CD4-positive, CD25-positive, alpha-beta regulatory T cell (primary cell): ENCODE data around the gene ZNF844. TPM values are rescaled to one million over a fixed set of nuclear protein-coding genes. Genes with fewer than 3 reads are reported as not detected.
"Not testable (repeated sequence)": the region's sequence is repeated elsewhere in the genome, so short reads cannot be mapped to it uniquely, and the experiment has no call there.

Experiments
- ATAC-seq, 2 donors: fragments of 150-1000 bp; cut with Tn5 transposase; one replicate each; pipeline ENCODE4 v1.10.0; 2021; ENCODE audit warnings: low read depth in 2 of 2, moderate number of reproducible peaks in 2 of 2, moderate library complexity in 1 of 2
- DNase-seq, 3 donors: peaks; one replicate each; pipeline versions ENCODE4 v3.0.0 to v3.0.0-alpha.2; 2012 to 2022; ENCODE audit warnings: mixed read lengths in 1 of 3
- H3K27ac ChIP-seq: one replicate; pipeline ENCODE4 v1.7.0; 2013; ENCODE audit warnings: mild to moderate bottlenecking, low read length; ENCODE audit not compliant: insufficient read depth, poor library complexity, severe bottlenecking
- H3K27me3 ChIP-seq: one replicate; pipeline ENCODE4 v1.7.0; 2013; ENCODE audit warnings: low read length; ENCODE audit not compliant: control insufficient read depth, insufficient read depth
- H3K36me3 ChIP-seq: one replicate; pipeline ENCODE4 v1.7.0; 2013; ENCODE audit warnings: mild to moderate bottlenecking, low read length, moderate library complexity; ENCODE audit not compliant: control insufficient read depth, insufficient read depth
- H3K4me1 ChIP-seq: 2 replicates; pipeline ENCODE4 v1.7.0; 2013; ENCODE audit warnings: mild to moderate bottlenecking, low read length; ENCODE audit not compliant: insufficient read depth, control insufficient read depth, poor library complexity, severe bottlenecking
- H3K4me3 ChIP-seq: one replicate; pipeline ENCODE4 v1.7.0; 2013; ENCODE audit warnings: low read depth, mild to moderate bottlenecking, low read length, moderate library complexity
- H3K9me3 ChIP-seq, 2 experiments: 1 replicate in 1 of 2; 2 replicates in 1 of 2; pipeline ENCODE4 v1.7.0; 2013; ENCODE audit warnings: low read length in 2 of 2, mild to moderate bottlenecking in 1 of 2, moderate library complexity in 1 of 2; ENCODE audit not compliant: control insufficient read depth in 2 of 2
- H3K27ac Mint-ChIP-seq, 3 donors: one replicate each; pipeline ENCODE4 v1.8.0; 2020 to 2022; ENCODE audit warnings: mild to moderate bottlenecking in 3 of 3, mixed read lengths in 3 of 3, moderate library complexity in 2 of 3
- H3K27me3 Mint-ChIP-seq: one replicate; pipeline ENCODE4 v1.8.0; 2022; ENCODE audit warnings: mild to moderate bottlenecking, mixed read lengths
- H3K36me3 Mint-ChIP-seq: one replicate; pipeline ENCODE4 v1.8.0; 2020; ENCODE audit warnings: mixed read lengths
- H3K4me1 Mint-ChIP-seq, 4 donors: one replicate each; pipeline ENCODE4 v1.8.0; 2020 to 2022; ENCODE audit warnings: mixed read lengths in 4 of 4, mild to moderate bottlenecking in 1 of 4
- H3K4me3 Mint-ChIP-seq, 4 donors: one replicate each; pipeline ENCODE4 v1.8.0; 2020 to 2022; ENCODE audit warnings: mild to moderate bottlenecking in 4 of 4, mixed read lengths in 4 of 4, moderate library complexity in 3 of 4
- H3K9me3 Mint-ChIP-seq, 7 donors: one replicate each; pipeline ENCODE4 v1.8.0; 2020 to 2022; ENCODE audit warnings: mixed read lengths in 7 of 7, mild to moderate bottlenecking in 3 of 7, moderate library complexity in 2 of 7
- polyA plus RNA-seq, 4 donors: library from polyadenylated mRNA; unstranded; fragments of 300-500 nt; fragmentation: Illumina TruSeq; gene quantifications; one replicate each; pipeline ENCODE4 v1.2.3, GENCODE V29; 2021
- total RNA-seq: library from RNA; stranded (reverse); gene quantifications from one replicate; pipeline ENCODE4 v1.2.3, GENCODE V29; 2022

ZNF844 gene
- total and polyA plus RNA-seq, 5 donors from 2014 or later: 1.1 to 5.0 (median 2.4) TPM

DNA sequence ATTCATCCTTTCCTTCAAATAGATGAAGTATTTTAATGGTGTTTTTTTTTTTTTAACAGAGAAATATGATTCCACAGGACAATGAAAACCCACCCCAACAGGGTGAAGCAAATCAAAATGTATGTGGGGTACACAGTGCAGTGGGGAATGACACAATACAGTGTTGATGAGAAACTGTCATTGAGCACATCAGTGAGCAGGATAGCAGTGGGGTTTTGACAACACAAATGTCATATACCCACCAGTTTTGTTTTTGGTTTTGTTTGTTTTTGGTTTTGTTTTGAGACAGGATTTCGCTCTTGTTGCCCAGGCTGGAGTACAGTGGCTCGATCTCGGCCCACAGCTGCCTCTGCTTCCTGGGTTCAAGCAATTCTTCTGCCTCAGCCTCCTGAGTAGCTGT lies 29.2 kb downstream of the ZNF844 start:
- H3K4me3 ChIP-seq: no peak overlapping the region
- DNase-seq: no peak
- H3K4me1 ChIP-seq: no peaks in the 10 kb centered on the region
- Mint-ChIP-seq H3K4me3 (peak overlapping the region in 3 of 4 donors; percentile 10 to 81 (median 52)), H3K36me3 (no peaks in the 10 kb centered on the region), H3K27ac (no peak overlapping the region), H3K4me1 (peaks cover 0 to 15% (median 5%) of the 10 kb centered on the region in 4 donors), H3K27me3 (peaks cover 4% of the 10 kb centered on the region), H3K9me3 (peaks cover 0 to 14% (median 5%) of the 10 kb centered on the region in 7 donors)
- no peak overlapping the region for H3K27ac ChIP-seq
- H3K9me3 ChIP-seq: peaks cover 0 to 8% of the 10 kb centered on the region in 2 experiments
- H3K27me3 ChIP-seq: no peaks in the 10 kb centered on the region
- no peaks in the 10 kb centered on the region for H3K36me3 ChIP-seq
- no peak for ATAC-seq

DNA sequence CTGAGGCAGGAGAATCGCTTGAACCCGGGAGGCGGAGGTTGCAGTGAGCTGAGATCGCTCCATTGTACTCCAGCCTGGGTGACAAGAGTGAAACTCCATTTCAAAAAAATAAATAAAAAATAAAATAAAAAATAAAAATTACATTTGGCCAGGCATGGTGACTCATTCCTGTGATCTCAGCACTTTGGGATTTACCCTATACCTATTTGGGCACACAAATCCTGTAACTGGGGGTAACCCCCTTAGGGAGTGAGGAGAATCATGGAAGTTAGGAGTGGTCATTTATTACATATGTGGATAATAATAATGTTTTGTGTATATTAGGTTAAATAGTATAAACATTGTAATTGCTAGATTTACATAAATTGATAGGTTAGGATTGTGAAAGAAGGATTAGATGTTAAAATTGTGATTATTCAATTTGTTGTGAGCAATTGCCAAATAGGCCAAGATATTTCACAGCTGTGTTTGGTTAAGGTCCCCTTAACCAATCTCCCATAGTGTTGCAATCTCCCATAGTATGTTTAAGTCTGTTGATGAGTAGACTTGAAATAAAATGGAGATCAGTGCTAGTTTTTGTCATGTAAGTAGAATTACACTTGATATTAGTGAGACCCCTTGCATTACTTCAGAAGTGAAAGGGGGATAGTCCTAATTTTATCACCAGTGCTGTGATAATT lies 30.7 kb downstream of the ZNF844 start:
- no peak for ATAC-seq

DNA sequence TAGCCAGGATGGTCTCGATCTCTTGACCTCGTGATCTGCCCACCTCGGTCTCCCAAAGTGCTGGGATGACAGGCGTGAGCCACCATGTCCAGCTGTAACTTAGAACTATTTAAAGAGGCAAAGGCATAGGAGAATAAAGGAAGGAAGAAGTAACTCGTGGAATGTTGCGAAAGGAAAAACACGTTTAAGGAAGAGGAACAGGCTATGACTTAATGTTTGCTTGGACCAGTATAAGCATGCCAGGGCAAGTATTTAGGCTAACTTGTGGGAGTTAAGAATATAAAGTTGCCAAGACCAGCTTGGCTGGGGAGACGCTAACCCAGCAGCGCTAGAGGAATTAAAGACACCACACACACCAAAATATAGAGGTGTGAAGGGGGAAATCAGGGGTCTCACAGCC lies 33.5 kb downstream of the ZNF844 start:
- no peak for DNase-seq
- no peak for ATAC-seq
- no peak overlapping the region for H3K27ac ChIP-seq
- H3K9me3 ChIP-seq: peaks cover 0 to 8% of the 10 kb centered on the region in 2 experiments
- H3K36me3 ChIP-seq: no peaks in the 10 kb centered on the region
- peaks cover 2 to 20% (median 6%) of the 10 kb centered on the region in 7 donors for H3K9me3 Mint-ChIP-seq
- no peaks in the 10 kb centered on the region for H3K27me3 Mint-ChIP-seq
- no peak overlapping the region for H3K27ac Mint-ChIP-seq
- H3K4me1 Mint-ChIP-seq: peaks cover 0 to 2% (median under 1%) of the 10 kb centered on the region in 4 donors
- H3K4me3 ChIP-seq: no peak overlapping the region
- H3K27me3 ChIP-seq: no peaks in the 10 kb centered on the region
- H3K36me3 Mint-ChIP-seq: no peaks in the 10 kb centered on the region
- no peak overlapping the region for H3K4me3 Mint-ChIP-seq
- no peaks in the 10 kb centered on the region for H3K4me1 ChIP-seq

More for the DNA sequence above, 30.7 kb downstream of the ZNF844 start:
- Mint-ChIP-seq H3K27ac (no peak overlapping the region), H3K4me3 (no peak overlapping the region), H3K36me3 (no peaks in the 10 kb centered on the region), H3K9me3 (peaks cover 2 to 19% (median 6%) of the 10 kb centered on the region in 7 donors), H3K27me3 (peaks cover 4% of the 10 kb centered on the region), H3K4me1 (peaks cover 0 to 15% (median 5%) of the 10 kb centered on the region in 4 donors)
- Histone ChIP-seq H3K36me3 (no peaks in the 10 kb centered on the region), H3K27me3 (no peaks in the 10 kb centered on the region), H3K4me1 (no peaks in the 10 kb centered on the region), H3K27ac (no peak overlapping the region), H3K4me3 (no peak overlapping the region), H3K9me3 (peaks cover 0 to 8% of the 10 kb centered on the region in 2 experiments)
- DNase-seq: no peak

DNA sequence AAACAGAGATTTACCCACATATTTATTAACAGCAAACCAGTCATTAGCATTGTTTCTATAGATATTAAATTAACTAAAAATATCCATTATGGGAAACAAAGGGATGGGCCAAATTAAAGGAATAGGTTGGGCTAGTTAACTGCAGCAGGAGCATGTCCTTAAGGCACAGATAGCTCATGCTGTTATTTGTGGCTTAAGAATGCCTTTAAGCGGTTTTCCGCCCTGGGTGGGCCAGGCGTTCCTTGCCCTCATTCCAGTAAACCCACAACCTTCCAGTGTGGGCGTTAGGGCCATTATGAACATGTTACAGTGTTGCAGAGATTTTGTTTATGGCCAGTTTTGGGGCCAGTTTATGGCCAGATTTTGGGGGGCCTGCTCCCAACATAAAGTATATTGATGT lies 39.4 kb downstream of the ZNF844 start:
- ATAC-seq, H3K4me3 ChIP-seq, H3K27ac ChIP-seq, H3K36me3 Mint-ChIP-seq, H3K27me3 ChIP-seq, H3K4me3 Mint-ChIP-seq, H3K4me1 Mint-ChIP-seq, H3K4me1 ChIP-seq, H3K36me3 ChIP-seq, H3K9me3 ChIP-seq, H3K27me3 Mint-ChIP-seq, DNase-seq, H3K27ac Mint-ChIP-seq: not testable (repeated sequence)
- H3K9me3 Mint-ChIP-seq: peaks cover 0 to 15% (median 9%) of the 10 kb centered on the region in 7 donors

DNA sequence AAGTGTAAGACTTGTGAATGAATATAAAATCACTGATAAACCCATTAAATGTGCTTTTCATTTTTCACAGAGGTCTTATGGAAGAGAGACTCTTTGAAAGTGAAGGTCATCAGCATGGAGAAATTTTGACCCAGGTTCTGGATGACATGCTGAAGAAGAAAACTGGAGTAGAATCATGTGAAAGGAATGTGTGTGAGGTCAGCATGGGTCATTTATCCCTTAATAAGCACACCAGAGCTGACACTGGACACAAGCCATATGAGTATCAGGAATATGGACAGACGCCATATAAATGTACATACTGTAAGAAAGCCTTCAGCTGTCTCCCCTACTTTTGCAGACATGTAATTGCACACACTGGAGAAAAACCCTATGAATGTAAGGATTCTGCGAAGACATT lies 46.6 kb downstream of the ZNF844 start:
- ATAC-seq (no peak), DNase-seq (no peak)
- no peak overlapping the region for H3K27ac ChIP-seq
- no peaks in the 10 kb centered on the region for H3K36me3 ChIP-seq
- Mint-ChIP-seq H3K9me3 (peaks cover 0 to 32% (median 5%) of the 10 kb centered on the region in 7 donors), H3K4me3 (no peak overlapping the region), H3K4me1 (no peaks in the 10 kb centered on the region), H3K27me3 (no peaks in the 10 kb centered on the region), H3K27ac (no peak overlapping the region), H3K36me3 (no peaks in the 10 kb centered on the region)
- no peaks in the 10 kb centered on the region for H3K27me3 ChIP-seq
- peaks cover 19 to 30% of the 10 kb centered on the region in 2 experiments for H3K9me3 ChIP-seq
- H3K4me1 ChIP-seq: no peaks in the 10 kb centered on the region
- H3K4me3 ChIP-seq: no peak overlapping the region

DNA sequence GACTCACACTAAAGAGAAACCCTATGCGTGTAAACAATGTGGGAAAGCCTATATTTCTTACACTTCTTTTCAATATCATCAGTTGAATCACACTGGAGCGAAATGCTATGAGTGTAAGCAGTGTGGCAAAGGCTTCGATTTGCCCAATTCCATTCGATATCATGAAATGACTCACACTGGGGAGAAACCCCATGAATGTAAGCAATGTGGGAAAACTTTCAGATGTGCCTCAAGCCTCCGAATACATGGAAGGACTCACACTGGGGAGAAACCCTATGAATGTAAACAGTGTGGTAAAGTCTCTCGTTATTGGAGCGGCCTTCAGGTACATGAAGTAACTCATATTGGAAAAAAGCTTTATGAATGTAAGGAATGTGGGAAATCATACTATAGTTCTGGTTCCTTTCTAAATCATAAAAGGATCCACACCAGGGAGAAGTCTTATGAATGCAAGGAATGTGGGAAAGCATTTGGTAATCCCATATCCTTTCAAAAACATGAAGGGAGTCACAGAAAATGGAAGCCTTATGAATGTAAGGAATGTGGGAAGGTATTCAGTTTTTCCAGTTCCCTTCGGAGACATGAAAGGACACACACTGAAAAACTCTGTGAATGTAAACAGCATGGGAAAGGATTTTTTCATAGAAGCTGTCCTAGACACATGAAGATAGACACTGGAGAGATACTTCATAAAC lies 47.6 kb downstream of the ZNF844 start:
- Mint-ChIP-seq H3K4me1 (no peaks in the 10 kb centered on the region), H3K9me3 (peaks cover 0 to 32% (median 0%) of the 10 kb centered on the region in 7 donors), H3K27ac (no peak overlapping the region), H3K36me3 (no peaks in the 10 kb centered on the region), H3K4me3 (no peak overlapping the region), H3K27me3 (no peaks in the 10 kb centered on the region)
- no peak for ATAC-seq
- Histone ChIP-seq H3K9me3 (peaks cover 21 to 30% of the 10 kb centered on the region in 2 experiments), H3K27ac (no peak overlapping the region), H3K4me3 (no peak overlapping the region), H3K4me1 (no peaks in the 10 kb centered on the region), H3K36me3 (no peaks in the 10 kb centered on the region), H3K27me3 (no peaks in the 10 kb centered on the region)
- DNase-seq: no peak

DNA sequence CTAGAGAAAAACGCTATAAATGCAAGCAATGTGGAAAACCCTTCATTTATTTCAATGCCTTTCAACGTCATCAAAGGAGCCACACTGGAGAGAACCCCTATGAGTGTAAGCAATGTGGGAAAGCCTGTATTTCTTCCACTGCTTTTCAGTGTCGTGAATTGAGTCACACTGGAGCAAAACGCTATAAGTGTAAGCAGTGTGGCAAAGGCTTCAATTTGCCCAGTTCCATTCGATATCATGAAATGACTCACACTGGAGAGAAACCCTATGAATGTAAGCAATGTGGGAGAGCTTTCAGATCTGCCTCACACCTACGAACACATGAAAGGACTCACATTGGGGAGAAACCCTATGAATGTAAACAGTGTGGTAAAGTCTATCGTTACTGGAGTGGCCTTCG lies 48.2 kb downstream of the ZNF844 start:
- no peaks in the 10 kb centered on the region for H3K36me3 Mint-ChIP-seq
- no peaks in the 10 kb centered on the region for H3K27me3 Mint-ChIP-seq
- Histone ChIP-seq H3K4me1 (no peaks in the 10 kb centered on the region), H3K27me3 (no peaks in the 10 kb centered on the region), H3K27ac (no peak overlapping the region), H3K4me3 (no peak overlapping the region), H3K36me3 (no peaks in the 10 kb centered on the region), H3K9me3 (peaks cover 21 to 30% of the 10 kb centered on the region in 2 experiments)
- H3K27ac Mint-ChIP-seq: no peak overlapping the region
- no peak overlapping the region for H3K4me3 Mint-ChIP-seq
- peaks cover 0 to 32% (median 0%) of the 10 kb centered on the region in 7 donors for H3K9me3 Mint-ChIP-seq
- no peaks in the 10 kb centered on the region for H3K4me1 Mint-ChIP-seq
- DNase-seq (no peak), ATAC-seq (no peak)
